Right cardiac atrium (tissue), 5 donors: ENCODE data around the gene EPHB2. TPM values are rescaled to one million over a fixed set of nuclear protein-coding genes. Genes with fewer than 3 reads are reported as not detected.
A peak's percentile ranks its signal among the peaks of the same experiment; 100 is the strongest.
"Not testable (repeated sequence)": the region's sequence is repeated elsewhere in the genome, so short reads cannot be mapped to it uniquely, and the experiment has no call there.

Experiments
- ATAC-seq, 2 donors: fragments of 200-7000 bp; cut with Tn5 transposase; one replicate each; pipeline versions ENCODE4 v1.8.0 to v1.9.1; 2020; ENCODE audit warnings: moderate library complexity in 2 of 2, mild to moderate bottlenecking in 1 of 2
- DNase-seq, 3 donors: peaks; one replicate each; pipeline ENCODE4 v3.0.0-alpha.2; 2020
- H3K27ac ChIP-seq: one replicate; pipeline ENCODE4 v1.5.1; 2013; ENCODE audit warnings: mild to moderate bottlenecking, low read length, control low read depth, moderate library complexity
- H3K27me3 ChIP-seq: one replicate; pipeline ENCODE4 v1.6.1; 2013; ENCODE audit not compliant: control insufficient read depth, insufficient read depth
- H3K4me1 ChIP-seq: one replicate; pipeline ENCODE4 v1.6.1; 2013; ENCODE audit warnings: low read length; ENCODE audit not compliant: control insufficient read depth, insufficient read depth
- H3K4me3 ChIP-seq: one replicate; pipeline ENCODE4 v1.5.1; 2013; ENCODE audit warnings: low read length, control low read depth
- H3K9me3 ChIP-seq: one replicate; pipeline ENCODE4 v1.6.1; 2013; ENCODE audit warnings: low read length; ENCODE audit not compliant: control insufficient read depth
- WGBS: extraction: QIAGEN DNeasy Blood & Tissue Kit; methylation state at CpG from one replicate; pipeline ENCODE4 v1.1.7; 2013; 5-methylcytosine and 5-hydroxymethylcytosine counted together
- intact Hi-C, 4 donors: fragments of 100-400 bp; cut with DNase I; formaldehyde crosslinking; loops; one replicate each; pipeline versions ENCODE4 v1.11.0 to v1.14.0; 2022 to 2023
- long read RNA-seq, 4 donors: library from polyadenylated mRNA; unstranded; transcript quantifications; one replicate each; pipeline ENCODE4 v2.0.0, GENCODE V29; 2020 to 2021
- polyA plus RNA-seq: library from polyadenylated mRNA; stranded (reverse); fragments of 200-250 nt; gene quantifications from one replicate; pipeline ENCODE4 v1.2.3, GENCODE V29; 2013
- total RNA-seq, 4 donors: library from RNA; stranded (reverse); fragmentation: NEBNext Ultra II Directional; extraction: Animal tissue kit (Norgen Biotek cat#: 25700); gene quantifications; one replicate each; pipeline ENCODE4 v1.2.1, GENCODE V29; 2021
- donor health status: healthy with polysubstance abuse.
- donor health status: DM: no; HTN: yes; CAD: no.
- donor health status: DM: no; HTN: no; CAD: no.
- donor health status: DM: no; HTN: yes; CAD: no; lungs with severe emphysema.
- donor health status: DM: yes; HTN: yes; CAD: no.

The EPHB2 gene
- total RNA-seq (1 to 10 TPM; 2.0 to 7.7 (median 3.9) TPM), polyA plus RNA-seq (1.2 TPM)
- long read RNA-seq, donor 1, partial matches to known transcripts: 1 of 3 reads
- long read RNA-seq, donor 1, other reads (novel, unspliced or antisense): 1 of 3 reads
- long read RNA-seq, donor 2, partial matches to known transcripts: 3 of 5 reads
- long read RNA-seq, donor 2, other reads (novel, unspliced or antisense): 1 of 5 reads
- long read RNA-seq, donor 3, partial matches to known transcripts: 2 of 4 reads
- long read RNA-seq, donor 3, other reads (novel, unspliced or antisense): 2 of 4 reads
- long read RNA-seq, donor 4, partial matches to known transcripts: 0 of 1 reads
- long read RNA-seq, donor 4, other reads (novel, unspliced or antisense): 0 of 1 reads

GRCh38 chr1:22710701-22711049 is at the start of gene EPHB2:
EPHB2 (plus strand) TSS chr1:22710839; CDS start chr1:22710983, 144 bp downstream.
- no peaks in the 10 kb centered on the region for H3K27me3 ChIP-seq
- under 1% methylated on average over 55 of the region's 55 CpGs for WGBS
- peak; percentile 38 to 56 for ATAC-seq

GRCh38 chr1:22661880-22662279 is 48.8 kb upstream of the EPHB2 start:
- intact Hi-C loops: no loop called here
- H3K27me3 ChIP-seq: no peaks in the 10 kb centered on the region

More at GRCh38 chr1:22710701-22711049, at the start of gene EPHB2:
- Histone ChIP-seq H3K27ac (no peak within 1 kb of the TSS), H3K4me3 (peak within 1 kb of the TSS; percentile 91), H3K4me1 (no peaks in the 10 kb centered on the region), H3K9me3 (no peaks in the 10 kb centered on the region)
- intact Hi-C loops: no loop called here
- peak; percentile 67 to 88 (median 85) for DNase-seq

GRCh38 chr1:22662318-22662717 is 48.3 kb upstream of the EPHB2 start:
- Histone ChIP-seq H3K27ac (no peak overlapping the region), H3K4me3 (no peak overlapping the region), H3K4me1 (no peaks in the 10 kb centered on the region), H3K9me3 (no peaks in the 10 kb centered on the region), H3K27me3 (no peaks in the 10 kb centered on the region)
- peak in 1 of 3 donors; percentile 65 for DNase-seq
- 62% methylated on average over 5 of the region's 5 CpGs for WGBS
- intact Hi-C loops: no loop called here
- ATAC-seq: peak; percentile 42 to 69

More at GRCh38 chr1:22661880-22662279, 48.8 kb upstream of the EPHB2 start:
- no peak for DNase-seq
- Histone ChIP-seq H3K9me3 (no peaks in the 10 kb centered on the region), H3K4me3 (no peak overlapping the region), H3K27ac (no peak overlapping the region), H3K4me1 (no peaks in the 10 kb centered on the region)
- no peak for ATAC-seq
- 86% methylated on average over 2 of the region's 2 CpGs for WGBS

- H3K4me3 ChIP-seq: no peak overlapping the region
- no peaks in the 10 kb centered on the region for H3K4me1 ChIP-seq
- intact Hi-C loops: no loop called here
- no peak overlapping the region for H3K27ac ChIP-seq
- DNase-seq (peak in 1 of 3 donors; percentile 52), ATAC-seq (peak; percentile 21 to 25)
- no peaks in the 10 kb centered on the region for H3K9me3 ChIP-seq
- 84% methylated on average over 8 of the region's 8 CpGs for WGBS
- H3K27me3 ChIP-seq: no peaks in the 10 kb centered on the region
Observed at GRCh38 chr1:22662986-22663408, 47.6 kb upstream of the EPHB2 start.

GRCh38 chr1:22665752-22666151 is 44.9 kb upstream of the EPHB2 start:
- DNase-seq: peak in 1 of 3 donors; percentile 76
- Histone ChIP-seq H3K4me3 (no peak overlapping the region), H3K4me1 (no peaks in the 10 kb centered on the region), H3K9me3 (no peaks in the 10 kb centered on the region), H3K27me3 (no peaks in the 10 kb centered on the region), H3K27ac (no peak overlapping the region)
- WGBS: 47% methylated on average over 7 of the region's 7 CpGs
- peak; percentile 15 to 19 for ATAC-seq
- intact Hi-C loops: no loop called here

- Histone ChIP-seq H3K27me3 (no peaks in the 10 kb centered on the region), H3K9me3 (no peaks in the 10 kb centered on the region), H3K4me1 (no peaks in the 10 kb centered on the region), H3K4me3 (no peak overlapping the region), H3K27ac (no peak overlapping the region)
- ATAC-seq: no peak
- DNase-seq: no peak
- intact Hi-C loops: no loop called here
- WGBS: 48% methylated on average over 2 of the region's 2 CpGs
Observed at GRCh38 chr1:22666412-22666811, 44.2 kb upstream of the EPHB2 start.

GRCh38 chr1:22668840-22669239 is 41.8 kb upstream of the EPHB2 start:
- H3K4me3 ChIP-seq, DNase-seq, H3K9me3 ChIP-seq, intact Hi-C loops, ATAC-seq, H3K4me1 ChIP-seq, H3K27me3 ChIP-seq, H3K27ac ChIP-seq: not testable (repeated sequence)
- 86% methylated on average over 2 of the region's 2 CpGs for WGBS

GRCh38 chr1:22670352-22670975 is 40.2 kb upstream of the EPHB2 start:
- DNase-seq (no peak), ATAC-seq (no peak)
- Histone ChIP-seq H3K9me3 (no peaks in the 10 kb centered on the region), H3K4me3 (no peak overlapping the region), H3K27me3 (no peaks in the 10 kb centered on the region), H3K4me1 (no peaks in the 10 kb centered on the region), H3K27ac (no peak overlapping the region)
- intact Hi-C loops: loop anchor here in 1 of 4 donors (10.0 kb wide), 1 partner anchor 264 kb away; no protein-coding TSS in a partner anchor
- WGBS: 51% methylated on average over 12 of the region's 12 CpGs

GRCh38 chr1:22671999-22672398 is 38.6 kb upstream of the EPHB2 start:
- Histone ChIP-seq H3K27ac (no peak overlapping the region), H3K9me3 (no peaks in the 10 kb centered on the region), H3K27me3 (no peaks in the 10 kb centered on the region), H3K4me1 (no peaks in the 10 kb centered on the region), H3K4me3 (no peak overlapping the region)
- DNase-seq (no peak), ATAC-seq (no peak)
- intact Hi-C loops: loop anchor here in 1 of 4 donors (10.0 kb wide), 1 partner anchor 263 kb away; no protein-coding TSS in a partner anchor
- WGBS: 84% methylated on average over 4 of the region's 4 CpGs

- H3K9me3 ChIP-seq: no peaks in the 10 kb centered on the region
- no peaks in the 10 kb centered on the region for H3K4me1 ChIP-seq
- H3K4me3 ChIP-seq: no peak overlapping the region
- no peaks in the 10 kb centered on the region for H3K27me3 ChIP-seq
- no peak overlapping the region for H3K27ac ChIP-seq
- intact Hi-C loops: loop anchor here in 2 of 4 donors (2.0 to 10.0 kb wide), 2 partner anchors 257 to 261 kb away; no protein-coding TSS in a partner anchor
- ATAC-seq (no peak), DNase-seq (peak in 2 of 3 donors; percentile 72 to 84)
- 16% methylated on average over 17 of the region's 17 CpGs for WGBS
Observed at GRCh38 chr1:22673486-22674409, 36.9 kb upstream of the EPHB2 start.
